DMS79 treated with DMSO at 0.1 percent for 48 hours (cell line): ENCODE results near the gene ZNF626.
"Not testable (repeated sequence)": the region's sequence is repeated elsewhere in the genome, so short reads cannot be mapped to it uniquely, and the experiment has no call there.

Source experiments
- DNase-seq: peaks from one replicate; lab custom pipeline; 2025; lab: John Stamatoyannopoulos, UW

ZNF626 gene

DNA sequence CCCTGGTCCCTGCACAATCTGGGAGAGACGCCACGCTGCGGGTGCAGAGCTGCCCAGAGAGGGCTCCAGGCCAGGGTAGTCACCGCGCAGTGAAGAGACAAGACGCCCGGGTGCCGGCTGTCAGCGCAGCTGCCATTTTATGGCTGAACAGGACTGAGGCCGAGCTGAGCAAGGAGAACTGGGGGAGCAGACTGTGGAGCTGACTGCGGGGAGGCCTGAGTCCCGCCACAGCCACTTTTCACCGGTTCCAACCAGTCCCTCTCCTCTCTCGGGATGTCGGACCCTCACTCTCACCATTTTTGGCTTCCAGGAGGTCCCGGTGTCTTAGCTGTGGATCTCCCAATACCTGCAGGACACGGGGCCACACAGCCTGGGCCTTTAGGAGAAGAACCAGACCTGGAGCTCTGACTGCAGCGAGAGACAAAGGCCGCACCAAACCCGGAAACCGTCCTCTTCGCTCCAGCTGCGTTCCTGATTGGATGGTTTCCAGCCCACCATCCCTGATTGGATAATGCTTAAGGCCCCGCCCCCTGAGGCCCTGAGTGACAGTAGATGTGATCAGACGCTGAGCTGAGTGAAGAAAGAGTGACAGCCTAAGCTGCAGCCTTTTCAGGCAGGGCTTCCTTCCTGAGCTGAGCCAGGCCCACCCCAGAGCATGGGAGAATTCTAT lies at the start of gene ZNF626:
Gene ZNF626 (minus strand): TSS at position 422 of the 670 bp plus-strand sequence. CDS start 125 bp downstream, at position 297.
- DNase-seq, result peak; percentile 92

- DNase-seq, result no peak
These were observed 7.9 kb upstream of the ZNF626 start for GRCh38 chr19:20669263-20669662.

GRCh38 chr19:20667281-20667680 lies 5.9 kb upstream of the ZNF626 start:
- no peak for DNase-seq

GRCh38 chr19:20664901-20665781 lies 3.8 kb upstream of the ZNF626 start:
- DNase-seq, result no peak

DNA sequence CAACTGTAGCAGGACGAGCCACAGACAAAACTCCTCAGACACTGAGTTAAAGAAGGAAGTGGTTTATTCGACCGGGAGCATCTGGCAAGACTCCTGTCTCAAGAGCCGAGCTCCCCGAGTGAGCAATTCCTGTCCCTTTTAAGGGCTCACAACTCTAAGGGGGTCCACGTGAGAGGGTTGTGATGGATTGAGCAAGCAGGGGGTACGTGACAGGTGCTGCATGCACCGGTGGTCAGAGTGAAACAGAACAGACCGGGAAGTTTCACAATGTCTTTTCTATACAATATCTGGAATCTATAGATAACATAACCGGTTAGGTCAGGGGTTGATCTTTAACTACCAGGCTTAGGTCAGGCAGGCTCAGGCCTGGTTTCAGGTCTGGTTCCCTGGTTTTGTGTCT lies 3.1 kb upstream of the ZNF626 start:
- DNase-seq, result not testable (repeated sequence)

GRCh38 chr19:20662421-20663105 lies 1.2 kb upstream of the ZNF626 start:
- DNase-seq, result no peak

GRCh38 chr19:20660473-20661140 lies 764 bp downstream of the ZNF626 start:
- no peak for DNase-seq

DNA sequence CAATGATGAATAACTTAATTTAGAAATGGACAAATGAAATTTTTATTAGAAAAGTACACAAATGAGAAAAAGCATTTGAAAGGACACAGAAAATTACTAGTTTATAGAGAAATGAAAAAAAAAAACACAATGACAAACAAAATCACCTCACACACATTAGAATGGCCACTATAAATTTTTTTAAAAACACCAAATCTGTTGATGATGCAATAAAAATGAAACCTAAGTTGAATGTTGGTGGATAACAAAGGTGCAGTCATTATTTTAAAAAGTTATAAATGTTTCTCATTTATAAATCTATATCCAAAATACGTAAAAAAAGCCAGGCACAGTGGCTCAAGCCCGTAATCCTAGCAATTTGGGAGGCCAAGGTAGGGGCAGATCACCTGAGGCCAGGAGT lies 20.8 kb downstream of the ZNF626 start:
- no peak for DNase-seq

- DNase-seq, result no peak
These were observed 21.3 kb downstream of the ZNF626 start for GRCh38 chr19:20640023-20640422.

- not testable (repeated sequence) for DNase-seq
These were observed 36.8 kb downstream of the ZNF626 start for GRCh38 chr19:20624560-20624959.

GRCh38 chr19:20616071-20616470 lies 45.3 kb downstream of the ZNF626 start:
- DNase-seq, result no peak

DNA sequence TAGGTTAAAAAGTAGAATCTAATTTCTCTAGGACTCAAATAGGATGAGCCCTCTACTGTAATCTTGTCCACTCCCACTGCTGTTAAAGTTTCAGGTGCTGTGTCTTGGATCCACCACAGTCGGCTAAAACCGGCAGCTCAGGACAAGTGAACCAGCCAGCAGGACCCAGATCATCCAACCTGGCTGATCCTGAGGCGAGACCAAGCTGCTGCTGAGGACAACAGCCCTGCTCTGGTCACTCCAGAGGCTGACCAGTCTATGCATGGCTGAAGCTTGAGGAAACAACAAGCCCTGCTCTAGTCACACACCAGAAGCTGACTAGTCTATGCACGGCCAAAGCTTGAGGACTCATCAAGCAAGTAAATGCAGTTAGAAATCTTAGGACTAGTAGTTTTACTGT lies 46.4 kb downstream of the ZNF626 start:
- not testable (repeated sequence) for DNase-seq

- no peak for DNase-seq
These were observed 48.6 kb downstream of the ZNF626 start for GRCh38 chr19:20612711-20613316.

DNA sequence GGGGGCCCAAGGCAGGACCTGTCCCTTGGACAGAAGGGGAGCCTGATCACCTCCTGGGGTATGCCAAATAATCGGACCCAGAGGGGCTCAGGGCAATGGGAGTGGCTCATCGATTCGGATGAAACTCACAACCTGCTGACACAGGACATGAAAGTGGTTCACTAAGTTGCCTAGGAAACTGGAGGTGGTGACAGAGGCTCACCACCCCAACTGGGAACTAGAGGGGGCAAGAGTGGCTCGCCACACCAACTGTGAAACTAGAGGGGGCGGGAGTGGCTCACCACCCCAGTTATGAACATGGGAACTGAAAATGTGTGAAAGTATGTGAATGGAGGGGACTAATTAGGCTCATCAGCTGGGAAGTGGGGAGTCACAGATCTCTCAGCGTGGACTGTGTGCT lies 49.5 kb downstream of the ZNF626 start:
- no peak for DNase-seq

DNA sequence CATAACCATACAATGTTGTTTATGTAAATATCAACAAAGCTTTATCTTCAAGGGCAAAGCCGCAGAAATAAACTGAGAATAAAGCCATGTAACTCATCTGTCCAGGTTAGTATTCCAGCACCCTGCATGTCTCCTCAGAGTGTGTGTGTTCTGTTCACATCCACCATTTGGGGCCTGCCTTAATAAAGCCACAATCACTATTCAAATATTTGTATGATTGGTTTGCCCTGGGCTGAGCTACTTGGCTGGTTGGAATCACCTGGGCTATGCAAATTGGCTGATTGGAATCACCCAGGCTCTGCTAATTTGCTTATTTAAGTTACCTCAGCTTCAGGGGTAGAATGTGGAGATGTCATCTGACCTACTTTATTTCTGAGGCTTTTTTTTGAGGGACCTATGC lies 53.4 kb downstream of the ZNF626 start:
- DNase-seq, result no peak
